ENCODE data around the gene CLSTN3.

DNA sequence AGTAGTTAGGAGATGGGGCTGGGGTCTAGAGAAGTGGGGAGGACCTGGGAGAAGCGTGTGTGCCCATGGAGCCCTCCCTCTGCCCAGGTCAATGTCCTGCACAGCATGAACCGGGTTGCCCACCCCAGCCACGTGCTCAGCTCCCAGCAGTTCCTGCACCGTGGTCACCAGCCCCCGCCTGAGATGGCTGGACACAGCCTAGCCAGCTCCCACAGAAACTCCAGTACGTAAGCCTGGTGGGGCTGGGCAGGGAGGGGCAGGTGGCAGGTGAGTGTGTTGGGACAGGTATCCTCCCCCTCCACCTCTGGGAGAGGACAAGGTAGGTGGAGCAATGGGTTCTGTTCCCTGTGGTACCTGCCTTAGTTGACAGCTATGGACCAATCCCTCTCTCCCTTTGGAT is 20.7 kb downstream of the CLSTN3 start:
- TF ChIP-seq TEAD4 (IDR thresholded peaks at IDR 0.05; ENCODE audit: borderline replicate concordance, insufficient read depth) = no peak
- TF ChIP-seq POLR2AphosphoS5 (IDR thresholded peaks at IDR 0.05; ENCODE audit: low read depth, low read length) = no peak
- TF ChIP-seq, protein P1, sequence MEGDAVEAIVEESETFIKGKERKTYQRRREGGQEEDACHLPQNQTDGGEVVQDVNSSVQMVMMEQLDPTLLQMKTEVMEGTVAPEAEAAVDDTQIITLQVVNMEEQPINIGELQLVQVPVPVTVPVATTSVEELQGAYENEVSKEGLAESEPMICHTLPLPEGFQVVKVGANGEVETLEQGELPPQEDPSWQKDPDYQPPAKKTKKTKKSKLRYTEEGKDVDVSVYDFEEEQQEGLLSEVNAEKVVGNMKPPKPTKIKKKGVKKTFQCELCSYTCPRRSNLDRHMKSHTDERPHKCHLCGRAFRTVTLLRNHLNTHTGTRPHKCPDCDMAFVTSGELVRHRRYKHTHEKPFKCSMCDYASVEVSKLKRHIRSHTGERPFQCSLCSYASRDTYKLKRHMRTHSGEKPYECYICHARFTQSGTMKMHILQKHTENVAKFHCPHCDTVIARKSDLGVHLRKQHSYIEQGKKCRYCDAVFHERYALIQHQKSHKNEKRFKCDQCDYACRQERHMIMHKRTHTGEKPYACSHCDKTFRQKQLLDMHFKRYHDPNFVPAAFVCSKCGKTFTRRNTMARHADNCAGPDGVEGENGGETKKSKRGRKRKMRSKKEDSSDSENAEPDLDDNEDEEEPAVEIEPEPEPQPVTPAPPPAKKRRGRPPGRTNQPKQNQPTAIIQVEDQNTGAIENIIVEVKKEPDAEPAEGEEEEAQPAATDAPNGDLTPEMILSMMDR (IDR thresholded peaks at IDR 0.05) = no peak
- no peak for TF ChIP-seq MXI1 (IDR thresholded peaks at IDR 0.05; ENCODE audit: low read depth, low read length)
- TF ChIP-seq, protein P2, sequence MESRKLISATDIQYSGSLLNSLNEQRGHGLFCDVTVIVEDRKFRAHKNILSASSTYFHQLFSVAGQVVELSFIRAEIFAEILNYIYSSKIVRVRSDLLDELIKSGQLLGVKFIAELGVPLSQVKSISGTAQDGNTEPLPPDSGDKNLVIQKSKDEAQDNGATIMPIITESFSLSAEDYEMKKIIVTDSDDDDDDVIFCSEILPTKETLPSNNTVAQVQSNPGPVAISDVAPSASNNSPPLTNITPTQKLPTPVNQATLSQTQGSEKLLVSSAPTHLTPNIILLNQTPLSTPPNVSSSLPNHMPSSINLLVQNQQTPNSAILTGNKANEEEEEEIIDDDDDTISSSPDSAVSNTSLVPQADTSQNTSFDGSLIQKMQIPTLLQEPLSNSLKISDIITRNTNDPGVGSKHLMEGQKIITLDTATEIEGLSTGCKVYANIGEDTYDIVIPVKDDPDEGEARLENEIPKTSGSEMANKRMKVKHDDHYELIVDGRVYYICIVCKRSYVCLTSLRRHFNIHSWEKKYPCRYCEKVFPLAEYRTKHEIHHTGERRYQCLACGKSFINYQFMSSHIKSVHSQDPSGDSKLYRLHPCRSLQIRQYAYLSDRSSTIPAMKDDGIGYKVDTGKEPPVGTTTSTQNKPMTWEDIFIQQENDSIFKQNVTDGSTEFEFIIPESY (IDR thresholded peaks at IDR 0.05; ENCODE audit: borderline replicate concordance, low read depth) = no peak
- no peak for TF ChIP-seq TCF12 (IDR thresholded peaks at IDR 0.05)
- no peak for TF ChIP-seq RAD21 (IDR thresholded peaks at IDR 0.05; ENCODE audit: low read length)
- no peak for TF ChIP-seq GABPA (IDR thresholded peaks at IDR 0.05; ENCODE audit: low read depth)
- TF ChIP-seq TAF1 (IDR thresholded peaks at IDR 0.05; ENCODE audit: borderline replicate concordance, low read depth, low read length) = no peak
- TF ChIP-seq FOXM1 (IDR thresholded peaks at IDR 0.05; ENCODE audit: low read depth) = no peak
- no peak for TF ChIP-seq YY1 (IDR thresholded peaks at IDR 0.05; ENCODE audit: low read depth)
- no peak for TF ChIP-seq MAX (IDR thresholded peaks at IDR 0.05; ENCODE audit: low read depth)

Measured in SK-N-SH (cell line).